Psoas muscle (tissue), 8 donors: ENCODE results near the gene PPP1R15A. TPM values are rescaled to one million over a fixed set of nuclear protein-coding genes. Genes with fewer than 3 reads are reported as not detected.
A peak's percentile ranks its signal among the peaks of the same experiment; 100 is the strongest.

Experiments used
- ATAC-seq, 4 donors: fragments of 200-7000 bp; cut with Tn5 transposase; one replicate each; pipeline ENCODE4 v1.9.1; 2020; ENCODE audit warnings: moderate library complexity in 3 of 4, mild to moderate bottlenecking in 2 of 4
- DNase-seq, 2 donors: peaks; one replicate each; pipeline ENCODE4 v3.0.0-alpha.2; 2020
- H3K27ac ChIP-seq: fragments of 200-600 bp; one replicate; pipeline ENCODE4 v1.8.0; 2022
- H3K27me3 ChIP-seq, 3 donors: fragments of 200-600 bp in 1 of 3; one replicate each; pipeline versions ENCODE4 v1.6.1 to v1.8.0; 2013 to 2022; ENCODE audit warnings: low read length in 2 of 3, mild to moderate bottlenecking in 2 of 3, moderate library complexity in 1 of 3; ENCODE audit not compliant: insufficient read depth in 3 of 3
- H3K36me3 ChIP-seq, 2 donors: fragments of 200-600 bp in 1 of 2; one replicate each; pipeline versions ENCODE4 v1.6.1 to v1.8.0; 2013 to 2022; ENCODE audit warnings: low read depth in 1 of 2, mild to moderate bottlenecking in 1 of 2, moderate library complexity in 1 of 2; ENCODE audit not compliant: insufficient read depth in 1 of 2
- H3K4me1 ChIP-seq: fragments of 200-600 bp; one replicate; pipeline ENCODE4 v1.8.0; 2022
- H3K4me3 ChIP-seq: fragments of 200-600 bp; one replicate; pipeline ENCODE4 v1.8.0; 2022; ENCODE audit warnings: mild to moderate bottlenecking
- H3K9me3 ChIP-seq: fragments of 200-600 bp; one replicate; pipeline ENCODE4 v1.8.0; 2022
- CTCF ChIP-seq: fragments of 200-600 bp; IDR thresholded peaks from one replicate; pipeline ENCODE4 v1.8.0; 2022; ENCODE audit warnings: antibody characterized with exemption
- WGBS, 3 donors: extraction: QIAGEN DNeasy Blood & Tissue Kit; methylation state at CpG; one replicate each; pipeline versions ENCODE4 v1.1.6 to v1.1.7; 2013; 5-methylcytosine and 5-hydroxymethylcytosine counted together
- intact Hi-C, 2 donors: fragments of 100-400 bp; cut with DNase I; formaldehyde crosslinking; loops; one replicate each; pipeline versions ENCODE4 v1.11.0 to v1.14.2; 2022
- polyA plus RNA-seq, 3 donors: library from polyadenylated mRNA; stranded (reverse); fragments of 200-250 nt; gene quantifications; one replicate each; pipeline ENCODE4 v1.2.3, GENCODE V29; 2013
- total RNA-seq, 4 donors: library from RNA; stranded (reverse); fragmentation: NEBNext Ultra II Directional in 2 of 4; extraction: Animal tissue kit (Norgen Biotek cat#: 25700) in 2 of 4; gene quantifications; one replicate each; pipeline versions ENCODE4 v1.2.1 to v1.2.4, GENCODE V29; 2021 to 2023
- donor health status: healthy with polysubstance abuse.
- donor health status: DM: no; HTN: no; CAD: no; lungs with moderate emphysema.
- donor health status: Bipolar disorder and iron deficiency.
- donor health status: healthy.
- donor health status: DM: yes; HTN: yes; CAD: no.
- donor health status: DM: no; HTN: no; CAD: no.
- donor health status: DM: no; HTN: no; CAD: no.
- donor health status: DM: yes; HTN: yes; CAD: no.

PPP1R15A gene
- total and polyA plus RNA-seq, 7 donors: 34.5 to 93.4 (median 61.1) TPM

DNA sequence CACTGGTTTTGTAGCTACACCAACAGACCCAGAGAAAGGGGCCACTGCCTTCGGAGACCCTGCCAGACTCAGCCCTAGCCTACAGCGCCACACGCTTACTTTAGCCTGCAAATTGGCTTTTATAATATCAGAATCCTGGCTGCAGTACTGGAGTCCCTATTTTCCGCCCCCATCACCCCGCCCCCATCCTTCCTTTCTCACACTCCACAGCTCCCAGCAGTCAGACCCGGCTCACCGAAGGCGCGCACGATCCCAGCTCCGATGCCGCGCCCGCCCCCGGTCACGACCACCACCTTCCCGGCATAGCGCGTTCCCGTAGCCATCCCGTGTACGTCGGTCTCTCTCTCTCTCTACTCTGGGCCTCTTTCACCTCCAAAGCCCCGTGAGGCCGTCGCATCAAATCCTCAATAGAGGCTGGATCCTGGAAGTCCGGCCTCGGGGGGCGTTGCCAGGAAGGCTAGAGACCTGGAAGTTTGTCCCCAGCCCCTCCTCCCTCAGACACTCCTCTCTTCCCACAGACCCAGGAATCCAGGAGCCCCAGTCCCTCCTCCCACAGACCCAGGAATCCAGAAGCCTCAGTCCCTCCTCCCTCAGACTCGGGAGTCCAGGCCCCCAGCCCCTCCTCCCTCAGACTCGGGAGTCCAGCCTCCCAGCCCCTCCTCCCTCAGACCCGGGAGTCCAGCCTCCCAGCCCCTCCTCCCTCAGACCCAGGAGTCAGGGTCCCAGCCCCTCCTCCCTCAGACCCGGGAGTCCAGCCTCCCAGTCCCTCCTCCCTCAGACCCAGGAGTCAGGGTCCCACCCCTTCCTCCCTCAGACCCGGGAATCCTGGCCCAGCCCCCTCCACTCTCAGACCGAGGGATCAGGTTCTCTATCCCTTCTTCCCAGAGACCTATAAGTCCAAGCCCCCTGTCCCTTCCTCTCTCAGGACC lies 35.9 kb upstream of the PPP1R15A start, which contains the start of gene HSD17B14:
TSS of gene HSD17B14 (minus strand) at position 403 of the 929 bp plus-strand sequence. CDS start at position 323, 80 bp downstream.
- TF ChIP-seq CTCF: no peak
- peak; percentile 20 to 41 (median 28) for ATAC-seq
- no peak for DNase-seq
- intact Hi-C loops: loop anchor here in 1 of 2 donors (2.0 to 10.0 kb wide), 3 partner anchors 42 to 189 kb away; partner anchors contain the start of genes CA11 and NTN5
- Histone ChIP-seq H3K4me3 (peak within 1 kb of the TSS; percentile 44), H3K36me3 (no peaks in the 10 kb centered on the region), H3K9me3 (no peaks in the 10 kb centered on the region), H3K4me1 (no peaks in the 10 kb centered on the region), H3K27me3 (no peaks in the 10 kb centered on the region), H3K27ac (peak within 1 kb of the TSS; percentile 23)
- whole genome bisulfite sequencing, 3 donors: 17 to 24% (median 18%) methylated on average over 35 of the region's 35 CpGs

- ATAC-seq: peak in 2 of 4 donors; percentile 26 to 43
- peak; percentile 75 to 84 for DNase-seq
Measured at GRCh38 chr19:48837051-48837524, 35.1 kb upstream of the PPP1R15A start.

DNA sequence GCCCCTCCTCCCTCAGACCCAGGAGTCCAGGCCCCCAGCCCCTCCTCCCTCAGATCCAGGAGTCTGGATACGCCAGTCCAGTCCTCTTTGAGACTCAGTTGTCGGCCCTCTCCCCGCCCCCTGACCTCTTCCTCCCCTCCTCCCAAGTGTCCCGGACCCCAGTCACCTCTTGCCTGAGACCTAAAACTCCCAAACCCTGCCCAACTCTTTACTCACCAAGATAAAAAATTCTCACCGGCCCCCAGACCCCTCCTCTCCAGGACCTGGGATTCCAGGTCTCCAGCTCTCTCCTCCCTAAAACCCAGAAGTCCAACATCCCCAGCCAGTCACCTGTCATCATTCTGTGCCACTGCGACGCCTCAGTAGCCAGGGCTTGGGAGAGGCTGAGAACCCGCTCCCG lies 34.5 kb upstream of the PPP1R15A start:
- intact Hi-C loops: loop anchor here in 1 of 2 donors (2.0 to 10.0 kb wide), 3 partner anchors 43 to 190 kb away; partner anchors contain the start of genes CA11 and NTN5
- no peak overlapping the region for H3K27ac ChIP-seq

More at GRCh38 chr19:48837051-48837524, 35.1 kb upstream of the PPP1R15A start:
- Histone ChIP-seq H3K4me3 (peak overlapping the region; percentile 30), H3K27me3 (no peaks in the 10 kb centered on the region), H3K27ac (peak overlapping the region; percentile 23), H3K36me3 (no peaks in the 10 kb centered on the region), H3K4me1 (no peaks in the 10 kb centered on the region), H3K9me3 (no peaks in the 10 kb centered on the region)
- 18 to 25% (median 23%) methylated on average over 26 to 29 of the region's 29 CpGs for whole genome bisulfite sequencing, 3 donors
- intact Hi-C loops: loop anchor here in 1 of 2 donors (2.0 to 10.0 kb wide), 3 partner anchors 42 to 190 kb away; partner anchors contain the start of genes CA11 and NTN5
- TF ChIP-seq CTCF: no peak

GRCh38 chr19:48841047-48841446 lies 31.2 kb upstream of the PPP1R15A start:
- Histone ChIP-seq H3K27ac (no peak overlapping the region), H3K27me3 (no peaks in the 10 kb centered on the region), H3K9me3 (no peaks in the 10 kb centered on the region), H3K4me1 (no peaks in the 10 kb centered on the region), H3K36me3 (peaks cover 0 to 7% of the 10 kb centered on the region in 2 donors), H3K4me3 (no peak overlapping the region)
- no peak for TF ChIP-seq CTCF
- intact Hi-C loops: loop anchor here in 1 of 2 donors (5.0 to 10.0 kb wide), 2 partner anchors 166 to 194 kb away; partner anchors contain the start of genes CA11 and NTN5
- 90 to 94% (median 90%) methylated on average over 16 of the region's 16 CpGs for WGBS, 3 donors
- ATAC-seq: no peak
- DNase-seq: no peak

More for the DNA sequence above, 34.5 kb upstream of the PPP1R15A start:
- no peak for DNase-seq
- H3K9me3 ChIP-seq: no peaks in the 10 kb centered on the region
- H3K4me1 ChIP-seq: no peaks in the 10 kb centered on the region
- no peak for TF ChIP-seq CTCF
- no peaks in the 10 kb centered on the region for H3K36me3 ChIP-seq
- H3K27me3 ChIP-seq: no peaks in the 10 kb centered on the region
- ATAC-seq: no peak
- 63 to 72% (median 64%) methylated on average over 8 to 9 of the region's 9 CpGs for WGBS, 3 donors
- H3K4me3 ChIP-seq: no peak overlapping the region
